K562 (cell line): ENCODE results near the gene DLX2. TPM values are rescaled to one million over a fixed set of nuclear protein-coding genes. Genes with fewer than 3 reads are reported as not detected.
A peak's percentile ranks its signal among the peaks of the same experiment; 100 is the strongest.

Experiments
- CBX5 ChIP-seq: IDR thresholded peaks from 2 replicates; pipeline ENCODE4 v1.6.1; 2014; ENCODE audit warnings: low read depth, borderline replicate concordance
- CREBBP ChIP-seq: IDR thresholded peaks from one replicate; pipeline ENCODE4 v1.6.1; 2012; ENCODE audit warnings: low read depth, mild to moderate bottlenecking, control low read depth, inconsistent platforms, low read length
- HDGF ChIP-seq: fragments of 450-650 bp; IDR thresholded peaks from 2 replicates; pipeline ENCODE4 v1.6.1; 2016
- HSF4 ChIP-seq: fragments of 250-450 bp; sonication (Bioruptor Pico); IDR thresholded peaks from 2 replicates; pipeline ENCODE4 v2.1.2; 2022; ENCODE audit warnings: mild to moderate bottlenecking, moderate library complexity, borderline replicate concordance
- NFYB ChIP-seq: IDR thresholded peaks from 2 replicates; pipeline ENCODE4 v1.6.1; 2011; ENCODE audit warnings: mild to moderate bottlenecking, moderate library complexity; ENCODE audit not compliant: insufficient read length; ENCODE audit errors: extremely low read depth
- NR2C1 ChIP-seq, 2 experiments: fragments of 450-650 bp; IDR thresholded peaks; 2 replicates each; pipeline ENCODE4 v1.6.1; 2017; ENCODE audit warnings: mild to moderate bottlenecking in 2 of 2, antibody characterized with exemption in 1 of 2, inconsistent platforms in 1 of 2, missing compliant biosample characterization in 1 of 2, missing genetic modification characterization in 1 of 2
- RBM17 ChIP-seq: fragments of 200-400 bp; formaldehyde crosslinking; IDR thresholded peaks from 2 replicates; pipeline ENCODE4 v1.6.1; 2017; ENCODE audit warnings: low read depth, mild to moderate bottlenecking, low read length, borderline replicate concordance
- SETDB1 ChIP-seq: IDR thresholded peaks from one replicate; pipeline ENCODE4 v1.6.1; 2012; ENCODE audit warnings: low read length, control low read depth, inconsistent platforms
- TEAD4 ChIP-seq, 2 experiments: sonication (generic) in 1 of 2; formaldehyde crosslinking in 1 of 2; IDR thresholded peaks; 2 replicates each; pipeline versions ENCODE4 v1.6.1 to v1.8.0; 2012 to 2022; ENCODE audit warnings: borderline replicate concordance in 1 of 2, inconsistent platforms in 1 of 2, low read length in 1 of 2, mild to moderate bottlenecking in 1 of 2, missing genetic modification reagents in 1 of 2
- ZNF445 ChIP-seq: fragments of 250-450 bp; sonication (Bioruptor Pico); IDR thresholded peaks from 2 replicates; pipeline ENCODE4 v1.4.0; 2020; ENCODE audit warnings: low read depth, mild to moderate bottlenecking, moderate library complexity
- ZNF507 ChIP-seq: conservative IDR thresholded peaks from 2 replicates; pipeline ENCODE4 v1.6.1; 2017; ENCODE audit warnings: missing genetic modification characterization, missing compliant biosample characterization
- ZNF766 ChIP-seq: fragments of 200-800 bp; sonication (Bioruptor generic); conservative IDR thresholded peaks from 2 replicates; pipeline ENCODE4 v1.6.1; 2016; ENCODE audit warnings: missing genetic modification characterization, missing compliant biosample characterization
- polyA plus RNA-seq, 8 experiments: library from polyadenylated mRNA; depleted of rRNA in 4 of 8; stranded (reverse) in 5 of 8; unstranded in 3 of 8; fragments of >200 nt; fragmentation: Nextera tagmentation in 2 of 8; fragmentation: Illumina TruSeq in 1 of 8; extraction: Ambion mirVana in 2 of 8; extraction: Trizol in 1 of 8; gene quantifications; 2 replicates each; pipeline versions ENCODE4 v1.2.1 to v1.2.3, GENCODE V29; 2011 to 2014; ENCODE audit warnings: inconsistent platforms in 1 of 8, missing spikeins in 1 of 8
- total RNA-seq, 7 experiments: library from RNA; depleted of rRNA in 6 of 7; stranded (reverse); fragments of >200 nt in 6 of 7; fragmentation: Illumina TruSeq in 2 of 7; extraction: Trizol in 2 of 7; gene quantifications; 2 replicates each; pipeline versions ENCODE4 v1.2.1 to v1.2.3, GENCODE V29; 2011 to 2021; ENCODE audit warnings: low replicate concordance in 1 of 7
- TF ChIP-seq, protein P1 (sequence below): fragments of 250-450 bp; sonication (Bioruptor Pico); IDR thresholded peaks from 2 replicates; pipeline ENCODE4 v1.8.0; 2022; ENCODE audit warnings: moderate library complexity, mild to moderate bottlenecking, inconsistent platforms
- TF ChIP-seq, protein P2 (sequence below): fragments of 150-350 bp; IDR thresholded peaks from 2 replicates; pipeline ENCODE4 v1.6.1; 2014; ENCODE audit warnings: low read depth, mild to moderate bottlenecking, low read length, borderline replicate concordance

DLX2 gene
- total and polyA plus RNA-seq, 9 of the 15 experiments (the other 6 are each of a cell fraction or from before 2014, with no cell fraction given), result 0.14 to 4.3 (median 0.86) TPM

DNA sequence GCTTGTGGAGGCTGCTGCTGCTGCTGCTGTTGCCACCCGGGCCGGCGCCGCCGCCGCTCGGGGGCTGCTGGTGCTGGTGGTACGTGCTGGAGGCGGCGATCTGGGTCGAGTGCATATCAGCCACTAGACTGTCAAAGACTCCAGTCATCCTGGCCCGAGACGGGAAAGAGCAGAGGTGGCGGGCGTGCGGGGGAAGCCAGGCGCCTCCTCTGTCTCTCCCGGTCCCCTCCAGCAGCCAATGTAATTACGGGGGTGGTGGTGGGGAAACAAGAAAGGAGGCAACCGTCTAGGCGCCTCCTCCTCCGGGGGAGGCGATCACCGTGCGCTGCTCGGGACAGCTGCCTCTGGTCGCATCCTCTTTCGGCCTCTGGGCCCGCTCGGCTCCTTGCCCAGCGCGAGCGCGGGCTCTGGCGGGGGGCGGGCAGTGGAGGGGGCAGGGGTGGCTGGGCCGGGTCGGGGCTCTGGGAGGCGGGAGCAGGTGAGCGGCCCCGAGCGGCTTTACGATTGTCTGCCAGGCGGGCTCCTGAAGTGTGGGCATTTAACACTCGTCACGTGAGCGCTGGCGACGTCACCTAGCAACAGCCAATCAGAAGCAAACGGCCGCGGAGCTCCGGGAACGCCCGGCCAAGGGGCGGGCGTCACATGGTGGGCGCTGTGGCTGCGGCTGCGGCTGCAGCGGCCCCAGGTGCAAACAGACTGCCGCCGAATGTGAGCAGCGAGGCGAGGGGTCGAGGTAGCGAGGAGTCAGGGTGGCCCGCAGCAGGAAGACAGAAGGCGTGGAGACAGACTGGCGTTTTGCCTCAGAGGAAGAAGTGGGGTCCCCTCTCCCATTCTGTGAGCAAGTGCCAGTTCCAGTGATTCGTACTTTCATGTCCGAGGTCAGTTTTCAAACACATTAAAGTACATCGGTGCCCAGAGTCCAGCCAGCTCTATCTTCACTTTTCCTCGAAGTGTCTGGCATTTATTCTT is at the start of gene DLX2 (continued):
- TF ChIP-seq, protein P1, sequence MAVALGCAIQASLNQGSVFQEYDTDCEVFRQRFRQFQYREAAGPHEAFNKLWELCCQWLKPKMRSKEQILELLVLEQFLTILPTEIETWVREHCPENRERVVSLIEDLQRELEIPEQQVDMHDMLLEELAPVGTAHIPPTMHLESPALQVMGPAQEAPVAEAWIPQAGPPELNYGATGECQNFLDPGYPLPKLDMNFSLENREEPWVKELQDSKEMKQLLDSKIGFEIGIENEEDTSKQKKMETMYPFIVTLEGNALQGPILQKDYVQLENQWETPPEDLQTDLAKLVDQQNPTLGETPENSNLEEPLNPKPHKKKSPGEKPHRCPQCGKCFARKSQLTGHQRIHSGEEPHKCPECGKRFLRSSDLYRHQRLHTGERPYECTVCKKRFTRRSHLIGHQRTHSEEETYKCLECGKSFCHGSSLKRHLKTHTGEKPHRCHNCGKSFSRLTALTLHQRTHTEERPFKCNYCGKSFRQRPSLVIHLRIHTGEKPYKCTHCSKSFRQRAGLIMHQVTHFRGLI (CRISPR knock-in tag), result no peak
- TF ChIP-seq NR2C1 (IDR thresholded peaks at IDR 0.05) (no peak), NR2C1 (tag; IDR thresholded peaks at IDR 0.05) (no peak), CREBBP (no peak), HSF4 (no peak), TEAD4 (IDR thresholded peaks at IDR 0.05; ENCODE audit: low read length) (no peak), TEAD4 (CRISPR knock-in tag; IDR thresholded peaks at IDR 0.05; ENCODE audit: borderline replicate concordance) (no peak), ZNF766 (CRISPR knock-in tag) (no peak), ZNF507 (tag) (no peak), CBX5 (no peak), NFYB (peak; percentile 99), HDGF (no peak), SETDB1 (no peak), ZNF445 (no peak), RBM17 (no peak)
- TF ChIP-seq, protein P2, sequence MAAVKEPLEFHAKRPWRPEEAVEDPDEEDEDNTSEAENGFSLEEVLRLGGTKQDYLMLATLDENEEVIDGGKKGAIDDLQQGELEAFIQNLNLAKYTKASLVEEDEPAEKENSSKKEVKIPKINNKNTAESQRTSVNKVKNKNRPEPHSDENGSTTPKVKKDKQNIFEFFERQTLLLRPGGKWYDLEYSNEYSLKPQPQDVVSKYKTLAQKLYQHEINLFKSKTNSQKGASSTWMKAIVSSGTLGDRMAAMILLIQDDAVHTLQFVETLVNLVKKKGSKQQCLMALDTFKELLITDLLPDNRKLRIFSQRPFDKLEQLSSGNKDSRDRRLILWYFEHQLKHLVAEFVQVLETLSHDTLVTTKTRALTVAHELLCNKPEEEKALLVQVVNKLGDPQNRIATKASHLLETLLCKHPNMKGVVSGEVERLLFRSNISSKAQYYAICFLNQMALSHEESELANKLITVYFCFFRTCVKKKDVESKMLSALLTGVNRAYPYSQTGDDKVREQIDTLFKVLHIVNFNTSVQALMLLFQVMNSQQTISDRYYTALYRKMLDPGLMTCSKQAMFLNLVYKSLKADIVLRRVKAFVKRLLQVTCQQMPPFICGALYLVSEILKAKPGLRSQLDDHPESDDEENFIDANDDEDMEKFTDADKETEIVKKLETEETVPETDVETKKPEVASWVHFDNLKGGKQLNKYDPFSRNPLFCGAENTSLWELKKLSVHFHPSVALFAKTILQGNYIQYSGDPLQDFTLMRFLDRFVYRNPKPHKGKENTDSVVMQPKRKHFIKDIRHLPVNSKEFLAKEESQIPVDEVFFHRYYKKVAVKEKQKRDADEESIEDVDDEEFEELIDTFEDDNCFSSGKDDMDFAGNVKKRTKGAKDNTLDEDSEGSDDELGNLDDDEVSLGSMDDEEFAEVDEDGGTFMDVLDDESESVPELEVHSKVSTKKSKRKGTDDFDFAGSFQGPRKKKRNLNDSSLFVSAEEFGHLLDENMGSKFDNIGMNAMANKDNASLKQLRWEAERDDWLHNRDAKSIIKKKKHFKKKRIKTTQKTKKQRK, result no peak
